ENCODE measurements around the gene CYB5D1.

The CYB5D1 gene

DNA sequence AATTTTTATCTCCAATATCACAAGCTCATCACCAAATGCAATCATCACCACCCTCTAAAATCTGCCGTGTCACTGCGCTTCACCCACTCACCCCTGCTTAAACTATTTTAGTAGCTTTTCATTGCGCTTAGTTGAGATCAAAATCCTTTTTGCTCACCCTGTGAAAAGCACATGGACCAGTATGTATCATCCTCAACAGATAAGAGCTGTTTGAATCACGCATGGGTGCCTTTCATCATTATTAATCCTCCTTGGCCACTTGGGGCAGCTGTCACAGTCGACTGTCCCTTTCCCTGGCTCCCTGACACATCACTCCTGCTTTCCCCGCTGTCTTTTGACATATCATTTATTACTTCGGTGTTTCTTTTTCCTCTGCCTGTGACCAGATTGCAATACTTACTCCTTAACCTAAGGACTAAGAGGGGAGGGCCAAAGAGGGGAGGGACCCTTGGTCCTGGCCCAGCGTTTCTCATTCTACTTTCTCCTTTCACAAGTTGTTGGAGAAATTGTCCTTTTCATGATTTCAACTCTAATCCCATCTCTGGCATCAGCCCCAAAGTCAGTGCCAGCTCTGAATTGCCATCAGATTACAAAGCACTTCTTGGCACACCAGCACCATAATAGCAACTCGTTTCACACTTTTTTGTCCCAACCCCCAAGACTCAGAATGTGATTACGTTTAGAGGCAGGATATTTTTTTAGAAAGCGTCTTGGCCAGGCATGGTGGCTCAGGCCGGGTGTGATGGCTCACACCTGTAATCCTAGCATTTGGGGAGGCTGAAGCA lies 32.4 kb upstream of the CYB5D1 start:
- Histone ChIP-seq H3K27me3 (ENCODE audit: insufficient read depth, low read length, poor library complexity) (no peaks in the 10 kb centered on the region), H3K36me3 (ENCODE audit: insufficient read depth, low read length) (no peaks in the 10 kb centered on the region), H3K4me3 (ENCODE audit: low read depth in 1 of 2, low read length in 2 of 2) (no peak overlapping the region), H2AFZ (ENCODE audit: low read depth, low read length) (no peak overlapping the region), H4K20me1 (ENCODE audit: insufficient read depth, low read length) (no peaks in the 10 kb centered on the region), H3K4me1 (ENCODE audit: insufficient read depth, low read length) (no peaks in the 10 kb centered on the region), H3K27ac (ENCODE audit: low read length) (no peak overlapping the region), H3K9ac (ENCODE audit: low read depth, low read length) (no peak overlapping the region), H3K4me2 (ENCODE audit: insufficient read depth, low read length) (no peak overlapping the region), H3K79me2 (ENCODE audit: insufficient read depth, low read length) (no peaks in the 10 kb centered on the region), H3K9me3 (ENCODE audit: insufficient read depth, low read length, severe bottlenecking) (no peaks in the 10 kb centered on the region)
- no peak for ATAC-seq (ENCODE audit: insufficient read depth, low read depth)
- TF ChIP-seq EZH2 (IDR thresholded peaks at IDR 0.05; ENCODE audit: borderline replicate concordance, low read depth, low read length, severe bottlenecking) (no peak), CTCF (IDR thresholded peaks at IDR 0.05; ENCODE audit: borderline replicate concordance, extremely low read depth, low read length, poor library complexity, severe bottlenecking) (peak; percentile 3)
- no peak for DNase-seq

DNA sequence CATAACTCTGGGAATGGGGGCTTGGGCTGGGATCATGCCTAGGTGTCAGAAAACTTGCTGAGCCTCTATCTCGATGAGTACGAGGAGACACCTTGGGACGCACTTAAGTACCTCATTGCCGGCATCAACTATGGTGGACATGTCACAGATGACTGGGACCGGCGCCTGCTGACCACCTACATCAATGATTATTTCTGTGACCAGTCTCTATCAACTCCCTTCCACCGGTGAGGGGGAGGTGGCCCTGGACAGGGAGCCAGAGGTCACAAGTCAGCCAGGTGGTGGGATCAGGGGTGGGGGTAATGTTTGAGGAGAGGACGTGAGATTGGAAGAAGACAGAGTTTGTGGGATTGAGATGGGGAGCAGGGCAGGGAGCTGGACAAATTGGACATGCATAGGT lies 27.2 kb upstream of the CYB5D1 start:
- no peak for ATAC-seq (ENCODE audit: insufficient read depth, low read depth)
- peaks cover 10% of the 10 kb centered on the region for H3K27me3 ChIP-seq (ENCODE audit: insufficient read depth, low read length, poor library complexity)
- no peak for TF ChIP-seq EZH2 (IDR thresholded peaks at IDR 0.05; ENCODE audit: borderline replicate concordance, low read depth, low read length, severe bottlenecking)
- no peak for TF ChIP-seq CTCF (IDR thresholded peaks at IDR 0.05; ENCODE audit: borderline replicate concordance, extremely low read depth, low read length, poor library complexity, severe bottlenecking)

DNA sequence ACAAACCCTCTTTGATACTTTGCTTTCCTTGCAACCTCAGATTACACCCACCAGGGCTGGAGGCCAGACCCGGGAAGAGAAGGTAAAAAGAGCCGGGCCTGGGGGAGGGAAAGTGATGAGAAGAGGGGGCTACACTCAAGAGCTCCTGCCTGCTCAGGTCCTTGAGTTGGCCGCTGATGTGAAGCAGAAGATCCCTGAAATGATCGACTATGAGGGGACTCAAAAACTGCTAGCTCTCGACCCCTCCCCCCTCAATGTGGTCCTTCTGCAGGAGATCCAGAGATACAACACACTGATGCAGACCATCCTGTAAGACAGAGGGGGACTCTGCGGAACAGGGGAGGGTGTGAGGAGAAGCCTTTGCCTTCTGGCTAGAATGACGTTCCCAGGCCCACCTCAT lies 26.6 kb upstream of the CYB5D1 start:
- H3K4me2 ChIP-seq (ENCODE audit: insufficient read depth, low read length): no peak overlapping the region
- H3K4me3 ChIP-seq (ENCODE audit: low read depth in 1 of 2, low read length in 2 of 2): no peak overlapping the region
- no peaks in the 10 kb centered on the region for H3K9me3 ChIP-seq (ENCODE audit: insufficient read depth, low read length, severe bottlenecking)
- H3K4me1 ChIP-seq (ENCODE audit: insufficient read depth, low read length): peaks cover 33% of the 10 kb centered on the region
- H3K36me3 ChIP-seq (ENCODE audit: insufficient read depth, low read length): no peaks in the 10 kb centered on the region
- 0 out of 2 replicates have a peak, but pooled peaks cover 2% of the 10 kb centered on the region for H4K20me1 ChIP-seq (ENCODE audit: insufficient read depth, low read length)
- no peak for DNase-seq
- no peak overlapping the region for H2AFZ ChIP-seq (ENCODE audit: low read depth, low read length)
- no peak for ATAC-seq (ENCODE audit: insufficient read depth, low read depth)
- peaks cover 13% of the 10 kb centered on the region for H3K27me3 ChIP-seq (ENCODE audit: insufficient read depth, low read length, poor library complexity)
- no peak overlapping the region for H3K27ac ChIP-seq (ENCODE audit: low read length)
- no peaks in the 10 kb centered on the region for H3K79me2 ChIP-seq (ENCODE audit: insufficient read depth, low read length)
- H3K9ac ChIP-seq (ENCODE audit: low read depth, low read length): no peak overlapping the region
- no peak for TF ChIP-seq CTCF (IDR thresholded peaks at IDR 0.05; ENCODE audit: borderline replicate concordance, extremely low read depth, low read length, poor library complexity, severe bottlenecking)
- TF ChIP-seq EZH2 (IDR thresholded peaks at IDR 0.05; ENCODE audit: borderline replicate concordance, low read depth, low read length, severe bottlenecking): no peak

More for the DNA sequence above, 27.2 kb upstream of the CYB5D1 start:
- DNase-seq: no peak
- Histone ChIP-seq H3K79me2 (ENCODE audit: insufficient read depth, low read length) (no peaks in the 10 kb centered on the region), H3K4me3 (ENCODE audit: low read depth in 1 of 2, low read length in 2 of 2) (no peak overlapping the region), H2AFZ (ENCODE audit: low read depth, low read length) (no peak overlapping the region), H4K20me1 (ENCODE audit: insufficient read depth, low read length) (no peaks in the 10 kb centered on the region), H3K9me3 (ENCODE audit: insufficient read depth, low read length, severe bottlenecking) (no peaks in the 10 kb centered on the region), H3K4me1 (ENCODE audit: insufficient read depth, low read length) (peaks cover 27% of the 10 kb centered on the region), H3K27ac (ENCODE audit: low read length) (no peak overlapping the region), H3K4me2 (ENCODE audit: insufficient read depth, low read length) (no peak overlapping the region), H3K36me3 (ENCODE audit: insufficient read depth, low read length) (no peaks in the 10 kb centered on the region), H3K9ac (ENCODE audit: low read depth, low read length) (no peak overlapping the region)

Data from DND-41 (cell line).